ENCODE data around the gene GUCY2F.

The GUCY2F gene

GRCh38 chrX:109475174-109475891, 6.6 kb downstream of the GUCY2F start:
- no peaks in the 10 kb centered on the region for H3K36me3 ChIP-seq (ENCODE audit: control insufficient read depth, insufficient read depth, low read length)
- H3K4me1 ChIP-seq: no peaks in the 10 kb centered on the region
- no peak overlapping the region for H3K27ac ChIP-seq
- peak; percentile 51 for TF ChIP-seq CTCF (IDR thresholded peaks at IDR 0.05)
- no peak overlapping the region for H3K4me3 ChIP-seq (ENCODE audit: low read depth, low read length)
- no peaks in the 10 kb centered on the region for H3K79me2 ChIP-seq
- H3K9ac ChIP-seq: no peak overlapping the region
- H3K27me3 ChIP-seq (ENCODE audit: control insufficient read depth, insufficient read depth, low read length): no peaks in the 10 kb centered on the region
- peak overlapping the region; percentile 50 for H2AFZ ChIP-seq
- H3K9me3 ChIP-seq (ENCODE audit: control insufficient read depth, low read length): no peaks in the 10 kb centered on the region
- H3K4me2 ChIP-seq (ENCODE audit: low read length): peak overlapping the region; percentile 53

- Histone ChIP-seq H3K27ac (no peak overlapping the region), H2AFZ (no peak overlapping the region), H3K79me2 (no peaks in the 10 kb centered on the region), H3K4me3 (ENCODE audit: low read depth, low read length) (no peak overlapping the region), H3K27me3 (ENCODE audit: control insufficient read depth, insufficient read depth, low read length) (no peaks in the 10 kb centered on the region), H3K9me3 (ENCODE audit: control insufficient read depth, low read length) (no peaks in the 10 kb centered on the region), H3K4me2 (ENCODE audit: low read length) (no peak overlapping the region), H3K36me3 (ENCODE audit: control insufficient read depth, insufficient read depth, low read length) (no peaks in the 10 kb centered on the region), H3K4me1 (no peaks in the 10 kb centered on the region), H3K9ac (no peak overlapping the region)
- TF ChIP-seq CTCF (IDR thresholded peaks at IDR 0.05): no peak
These were observed 8.7 kb downstream of the GUCY2F start for GRCh38 chrX:109472939-109473735.

- TF ChIP-seq CTCF (IDR thresholded peaks at IDR 0.05): no peak
- Histone ChIP-seq H3K27me3 (ENCODE audit: control insufficient read depth, insufficient read depth, low read length) (no peaks in the 10 kb centered on the region), H3K27ac (no peak overlapping the region), H3K79me2 (no peaks in the 10 kb centered on the region), H2AFZ (no peak overlapping the region), H3K4me3 (ENCODE audit: low read depth, low read length) (no peak overlapping the region), H3K9ac (no peak overlapping the region), H3K4me2 (ENCODE audit: low read length) (no peak overlapping the region), H3K4me1 (no peaks in the 10 kb centered on the region), H3K36me3 (ENCODE audit: control insufficient read depth, insufficient read depth, low read length) (no peaks in the 10 kb centered on the region), H3K9me3 (ENCODE audit: control insufficient read depth, low read length) (no peaks in the 10 kb centered on the region)
These were observed 17.7 kb downstream of the GUCY2F start for GRCh38 chrX:109464231-109464630.

- Histone ChIP-seq H3K4me2 (ENCODE audit: low read length) (no peak overlapping the region), H2AFZ (no peak overlapping the region), H3K4me3 (ENCODE audit: low read depth, low read length) (no peak overlapping the region), H3K27ac (no peak overlapping the region), H3K9ac (no peak overlapping the region), H3K27me3 (ENCODE audit: control insufficient read depth, insufficient read depth, low read length) (no peaks in the 10 kb centered on the region), H3K79me2 (no peaks in the 10 kb centered on the region), H3K4me1 (no peaks in the 10 kb centered on the region), H3K9me3 (ENCODE audit: control insufficient read depth, low read length) (no peaks in the 10 kb centered on the region), H3K36me3 (ENCODE audit: control insufficient read depth, insufficient read depth, low read length) (no peaks in the 10 kb centered on the region)
- no peak for TF ChIP-seq CTCF (IDR thresholded peaks at IDR 0.05)
These were observed 18.1 kb downstream of the GUCY2F start for GRCh38 chrX:109463784-109464183.
